Liver (tissue), 3 donors: ENCODE data around the gene OR56B1.

Experiments
- EGR1 ChIP-seq, 2 donors: IDR thresholded peaks; 2 replicates each; pipeline ENCODE4 v1.6.1; 2016 to 2018; ENCODE audit warnings: antibody characterized with exemption in 2 of 2, low read depth in 2 of 2
- GABPA ChIP-seq, 2 donors: IDR thresholded peaks in 1 of 2; conservative IDR thresholded peaks in 1 of 2; 2 replicates each; pipeline ENCODE4 v1.6.1; 2016; ENCODE audit warnings: antibody characterized with exemption in 2 of 2, mild to moderate bottlenecking in 1 of 2, moderate library complexity in 1 of 2
- JUND ChIP-seq, 2 donors: IDR thresholded peaks; 2 replicates each; pipeline ENCODE4 v1.6.1; 2016; ENCODE audit warnings: antibody characterized with exemption in 2 of 2
- MAX ChIP-seq: IDR thresholded peaks from 2 replicates; pipeline ENCODE4 v1.6.1; 2016; ENCODE audit warnings: antibody characterized with exemption
- NR2F2 ChIP-seq: IDR thresholded peaks from 2 replicates; pipeline ENCODE4 v1.6.1; 2016; ENCODE audit warnings: antibody characterized with exemption
- RXRA ChIP-seq, 2 donors: IDR thresholded peaks; 2 replicates each; pipeline ENCODE4 v1.6.1; 2017 to 2018; ENCODE audit warnings: antibody characterized with exemption in 2 of 2, mild to moderate bottlenecking in 1 of 2
- YY1 ChIP-seq: IDR thresholded peaks from 2 replicates; pipeline ENCODE4 v1.6.1; 2016; ENCODE audit warnings: antibody characterized with exemption, mild to moderate bottlenecking
- ZBTB33 ChIP-seq: IDR thresholded peaks from 2 replicates; pipeline ENCODE4 v1.6.1; 2016; ENCODE audit warnings: antibody characterized with exemption
- TF ChIP-seq, protein P1 (sequence below): fragments of 150-350 bp; IDR thresholded peaks from 2 replicates; pipeline ENCODE4 v1.5.1; 2017; ENCODE audit warnings: improper control_type of control experiment, low read depth, low read length; ENCODE audit not compliant: missing input control
- TF ChIP-seq, protein P2 (sequence below): IDR thresholded peaks from 2 replicates; pipeline ENCODE4 v1.6.1; 2016; ENCODE audit warnings: antibody characterized with exemption, mild to moderate bottlenecking
- TF ChIP-seq, protein P3 (sequence below): IDR thresholded peaks from 2 replicates; pipeline ENCODE4 v1.6.1; 2016; ENCODE audit warnings: antibody characterized with exemption
- donor health status: healthy.
- donor health status: healthy.

GRCh38 chr11:5690736-5691135 is 45.5 kb upstream of the OR56B1 start:
- TF ChIP-seq, protein P1, sequence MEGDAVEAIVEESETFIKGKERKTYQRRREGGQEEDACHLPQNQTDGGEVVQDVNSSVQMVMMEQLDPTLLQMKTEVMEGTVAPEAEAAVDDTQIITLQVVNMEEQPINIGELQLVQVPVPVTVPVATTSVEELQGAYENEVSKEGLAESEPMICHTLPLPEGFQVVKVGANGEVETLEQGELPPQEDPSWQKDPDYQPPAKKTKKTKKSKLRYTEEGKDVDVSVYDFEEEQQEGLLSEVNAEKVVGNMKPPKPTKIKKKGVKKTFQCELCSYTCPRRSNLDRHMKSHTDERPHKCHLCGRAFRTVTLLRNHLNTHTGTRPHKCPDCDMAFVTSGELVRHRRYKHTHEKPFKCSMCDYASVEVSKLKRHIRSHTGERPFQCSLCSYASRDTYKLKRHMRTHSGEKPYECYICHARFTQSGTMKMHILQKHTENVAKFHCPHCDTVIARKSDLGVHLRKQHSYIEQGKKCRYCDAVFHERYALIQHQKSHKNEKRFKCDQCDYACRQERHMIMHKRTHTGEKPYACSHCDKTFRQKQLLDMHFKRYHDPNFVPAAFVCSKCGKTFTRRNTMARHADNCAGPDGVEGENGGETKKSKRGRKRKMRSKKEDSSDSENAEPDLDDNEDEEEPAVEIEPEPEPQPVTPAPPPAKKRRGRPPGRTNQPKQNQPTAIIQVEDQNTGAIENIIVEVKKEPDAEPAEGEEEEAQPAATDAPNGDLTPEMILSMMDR: no peak
- TF ChIP-seq, protein P2, sequence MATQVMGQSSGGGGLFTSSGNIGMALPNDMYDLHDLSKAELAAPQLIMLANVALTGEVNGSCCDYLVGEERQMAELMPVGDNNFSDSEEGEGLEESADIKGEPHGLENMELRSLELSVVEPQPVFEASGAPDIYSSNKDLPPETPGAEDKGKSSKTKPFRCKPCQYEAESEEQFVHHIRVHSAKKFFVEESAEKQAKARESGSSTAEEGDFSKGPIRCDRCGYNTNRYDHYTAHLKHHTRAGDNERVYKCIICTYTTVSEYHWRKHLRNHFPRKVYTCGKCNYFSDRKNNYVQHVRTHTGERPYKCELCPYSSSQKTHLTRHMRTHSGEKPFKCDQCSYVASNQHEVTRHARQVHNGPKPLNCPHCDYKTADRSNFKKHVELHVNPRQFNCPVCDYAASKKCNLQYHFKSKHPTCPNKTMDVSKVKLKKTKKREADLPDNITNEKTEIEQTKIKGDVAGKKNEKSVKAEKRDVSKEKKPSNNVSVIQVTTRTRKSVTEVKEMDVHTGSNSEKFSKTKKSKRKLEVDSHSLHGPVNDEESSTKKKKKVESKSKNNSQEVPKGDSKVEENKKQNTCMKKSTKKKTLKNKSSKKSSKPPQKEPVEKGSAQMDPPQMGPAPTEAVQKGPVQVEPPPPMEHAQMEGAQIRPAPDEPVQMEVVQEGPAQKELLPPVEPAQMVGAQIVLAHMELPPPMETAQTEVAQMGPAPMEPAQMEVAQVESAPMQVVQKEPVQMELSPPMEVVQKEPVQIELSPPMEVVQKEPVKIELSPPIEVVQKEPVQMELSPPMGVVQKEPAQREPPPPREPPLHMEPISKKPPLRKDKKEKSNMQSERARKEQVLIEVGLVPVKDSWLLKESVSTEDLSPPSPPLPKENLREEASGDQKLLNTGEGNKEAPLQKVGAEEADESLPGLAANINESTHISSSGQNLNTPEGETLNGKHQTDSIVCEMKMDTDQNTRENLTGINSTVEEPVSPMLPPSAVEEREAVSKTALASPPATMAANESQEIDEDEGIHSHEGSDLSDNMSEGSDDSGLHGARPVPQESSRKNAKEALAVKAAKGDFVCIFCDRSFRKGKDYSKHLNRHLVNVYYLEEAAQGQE: no peak
- TF ChIP-seq ZBTB33 (no peak), NR2F2 (no peak), MAX (no peak), JUND (IDR thresholded peaks at IDR 0.05) (no peak), RXRA (IDR thresholded peaks at IDR 0.05) (no peak), GABPA (IDR thresholded peaks at IDR 0.05 in 1 of 2, conservative IDR thresholded peaks at IDR 0.05 in 1 of 2) (no peak), EGR1 (IDR thresholded peaks at IDR 0.05; ENCODE audit: low read depth in 2 of 2) (no peak), YY1 (no peak)
- TF ChIP-seq, protein P3, sequence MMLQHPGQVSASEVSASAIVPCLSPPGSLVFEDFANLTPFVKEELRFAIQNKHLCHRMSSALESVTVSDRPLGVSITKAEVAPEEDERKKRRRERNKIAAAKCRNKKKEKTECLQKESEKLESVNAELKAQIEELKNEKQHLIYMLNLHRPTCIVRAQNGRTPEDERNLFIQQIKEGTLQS: no peak
